Neutrophil (primary cell): Measurements from ENCODE around the gene GRIP2.

ENCODE experiments used
- H3K27ac ChIP-seq: fragments of 200-600 bp; sonication (generic); 2 replicates; pipeline ENCODE4 v1.5.1; 2016; ENCODE audit warnings: mild to moderate bottlenecking, moderate library complexity
- H3K27me3 ChIP-seq: fragments of 200-600 bp; sonication (generic); 2 replicates; pipeline ENCODE4 v1.6.0; 2016; ENCODE audit warnings: mild to moderate bottlenecking
- H3K36me3 ChIP-seq: fragments of 200-600 bp; sonication (generic); 2 replicates; pipeline ENCODE4 v1.5.1; 2017
- H3K4me1 ChIP-seq, 2 experiments: fragments of 200-600 bp in 1 of 2; sonication (generic) in 1 of 2; 1 replicate in 1 of 2; 2 replicates in 1 of 2; pipeline versions ENCODE4 v1.5.1 to v1.6.1; 2013 to 2016; ENCODE audit warnings: low read depth in 1 of 2, low read length in 1 of 2, mild to moderate bottlenecking in 1 of 2, moderate library complexity in 1 of 2; ENCODE audit not compliant: control insufficient read depth in 1 of 2, insufficient read depth in 1 of 2
- H3K4me3 ChIP-seq, 2 experiments: fragments of 200-600 bp in 1 of 2; sonication (generic) in 1 of 2; 1 replicate in 1 of 2; 2 replicates in 1 of 2; pipeline ENCODE4 v1.5.1; 2013 to 2016; ENCODE audit warnings: low read depth in 1 of 2, low read length in 1 of 2, mild to moderate bottlenecking in 1 of 2, moderate library complexity in 1 of 2
- H3K9me3 ChIP-seq: fragments of 200-600 bp; sonication (generic); 2 replicates; pipeline ENCODE4 v1.5.1; 2016
- CTCF ChIP-seq: fragments of 200-600 bp; sonication (generic); IDR thresholded peaks from 2 replicates; pipeline ENCODE4 v1.5.1; 2016; ENCODE audit warnings: antibody characterized with exemption

GRIP2 gene

GRCh38 chr3:14509796-14510100 lies 30.4 kb downstream of the GRIP2 start:
- Histone ChIP-seq H3K27ac (no peak overlapping the region), H3K36me3 (no peaks in the 10 kb centered on the region), H3K27me3 (peaks cover 4% of the 10 kb centered on the region), H3K4me3 (no peak overlapping the region), H3K9me3 (no peaks in the 10 kb centered on the region), H3K4me1 (peaks cover 0 to 5% of the 10 kb centered on the region in 2 experiments)
- no peak for TF ChIP-seq CTCF

GRCh38 chr3:14508966-14509795 lies 31.0 kb downstream of the GRIP2 start:
- H3K27me3 ChIP-seq: peaks cover 4% of the 10 kb centered on the region

GRCh38 chr3:14508505-14508819 lies 31.7 kb downstream of the GRIP2 start:
- H3K36me3 ChIP-seq: no peaks in the 10 kb centered on the region
- no peak for TF ChIP-seq CTCF
- H3K27ac ChIP-seq: no peak overlapping the region
- H3K4me1 ChIP-seq: peaks cover 0 to 5% of the 10 kb centered on the region in 2 experiments
- H3K4me3 ChIP-seq: no peak overlapping the region
- H3K27me3 ChIP-seq: peaks cover 4% of the 10 kb centered on the region
- no peaks in the 10 kb centered on the region for H3K9me3 ChIP-seq

More at GRCh38 chr3:14508966-14509795, 31.0 kb downstream of the GRIP2 start:
- Histone ChIP-seq H3K4me3 (no peak overlapping the region), H3K27ac (no peak overlapping the region), H3K9me3 (no peaks in the 10 kb centered on the region), H3K4me1 (peaks cover 0 to 5% of the 10 kb centered on the region in 2 experiments), H3K36me3 (no peaks in the 10 kb centered on the region)
- TF ChIP-seq CTCF: peak; percentile 94

GRCh38 chr3:14507757-14508504 lies 32.2 kb downstream of the GRIP2 start:
- Histone ChIP-seq H3K9me3 (no peaks in the 10 kb centered on the region), H3K27me3 (peaks cover 4% of the 10 kb centered on the region), H3K36me3 (no peaks in the 10 kb centered on the region), H3K4me1 (peaks cover 0 to 5% of the 10 kb centered on the region in 2 experiments), H3K27ac (no peak overlapping the region), H3K4me3 (no peak overlapping the region)
- no peak for TF ChIP-seq CTCF

- TF ChIP-seq CTCF: no peak
- Histone ChIP-seq H3K27me3 (peaks cover 4% of the 10 kb centered on the region), H3K4me1 (peaks cover 0 to 5% of the 10 kb centered on the region in 2 experiments), H3K9me3 (no peaks in the 10 kb centered on the region), H3K36me3 (no peaks in the 10 kb centered on the region), H3K27ac (no peak overlapping the region), H3K4me3 (no peak overlapping the region)
Measured at GRCh38 chr3:14507305-14507741, 32.8 kb downstream of the GRIP2 start.
